Keratinocyte (primary cell): Measurements from ENCODE around the gene NMNAT2.

Source experiments
- CTCF ChIP-seq, 3 experiments: IDR thresholded peaks in 1 of 3; conservative IDR thresholded peaks in 1 of 3; optimal IDR thresholded peaks in 1 of 3; 2 replicates in 2 of 3; 3 replicates in 1 of 3; pipeline versions ENCODE3 to v1.5.1; 2011; ENCODE audit warnings: low read length in 3 of 3, mild to moderate bottlenecking in 3 of 3, moderate library complexity in 2 of 3, control low read depth in 1 of 3, inconsistent platforms in 1 of 3; ENCODE audit not compliant: insufficient read depth in 2 of 3; ENCODE audit errors: extremely low read depth in 1 of 3
- EZH2 ChIP-seq: IDR thresholded peaks from one replicate; pipeline ENCODE4 v1.6.1; 2012; ENCODE audit warnings: inconsistent platforms, mild to moderate bottlenecking, low read length, moderate library complexity

DNA sequence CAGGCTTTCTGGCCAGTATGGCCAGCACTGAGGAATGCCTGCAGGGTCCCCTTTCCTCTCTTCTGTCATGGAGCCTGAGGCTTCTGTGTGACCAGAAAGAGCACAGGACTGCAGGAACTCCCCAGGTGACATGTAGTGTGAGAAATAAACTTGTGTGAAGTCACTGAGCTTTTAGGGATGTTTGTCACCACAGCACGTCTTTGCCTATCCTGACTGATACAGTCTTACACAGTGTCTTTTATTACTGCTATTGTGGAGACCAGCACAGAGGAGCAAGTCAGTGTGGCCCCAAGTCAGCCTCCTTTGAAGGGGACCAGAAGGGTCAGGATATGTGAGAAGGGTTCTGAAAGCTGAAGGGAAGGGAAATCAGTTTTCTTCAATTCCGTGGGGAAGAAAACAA is 129.6 kb downstream of the NMNAT2 start:
- TF ChIP-seq CTCF (optimal IDR thresholded peaks at IDR 0.05 in 1 of 3, IDR thresholded peaks at IDR 0.05 in 1 of 3, conservative IDR thresholded peaks at IDR 0.05 in 1 of 3; ENCODE audit: extremely low read depth in 1 of 3, insufficient read depth in 2 of 3, low read length in 3 of 3): no peak
- TF ChIP-seq EZH2: no peak
